Measurements from ENCODE around the gene USP17L30.

Gene USP17L30

DNA sequence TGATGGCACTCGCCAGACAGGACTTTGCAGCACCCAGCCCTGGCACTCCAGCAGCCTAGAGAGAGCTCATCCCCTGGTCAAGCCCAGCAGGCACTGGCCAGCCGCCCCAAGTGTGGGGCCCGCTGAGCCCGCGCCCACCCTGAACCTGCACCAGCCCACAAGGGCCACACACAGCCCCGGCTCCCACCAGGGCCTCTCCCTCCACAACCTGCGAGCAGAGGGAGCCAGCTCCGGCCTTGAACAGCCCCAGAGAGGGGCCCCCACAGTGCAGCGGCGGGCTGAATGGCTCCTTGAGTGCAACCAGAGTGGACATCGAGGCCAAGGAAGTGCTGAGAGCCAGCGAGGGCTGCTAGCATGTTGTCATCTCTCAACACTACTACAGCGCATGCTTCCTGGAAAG, 46.9 kb downstream of the USP17L30 start:
- DNase-seq (ENCODE audit: low read depth) = no peak
- TF ChIP-seq, protein P1, sequence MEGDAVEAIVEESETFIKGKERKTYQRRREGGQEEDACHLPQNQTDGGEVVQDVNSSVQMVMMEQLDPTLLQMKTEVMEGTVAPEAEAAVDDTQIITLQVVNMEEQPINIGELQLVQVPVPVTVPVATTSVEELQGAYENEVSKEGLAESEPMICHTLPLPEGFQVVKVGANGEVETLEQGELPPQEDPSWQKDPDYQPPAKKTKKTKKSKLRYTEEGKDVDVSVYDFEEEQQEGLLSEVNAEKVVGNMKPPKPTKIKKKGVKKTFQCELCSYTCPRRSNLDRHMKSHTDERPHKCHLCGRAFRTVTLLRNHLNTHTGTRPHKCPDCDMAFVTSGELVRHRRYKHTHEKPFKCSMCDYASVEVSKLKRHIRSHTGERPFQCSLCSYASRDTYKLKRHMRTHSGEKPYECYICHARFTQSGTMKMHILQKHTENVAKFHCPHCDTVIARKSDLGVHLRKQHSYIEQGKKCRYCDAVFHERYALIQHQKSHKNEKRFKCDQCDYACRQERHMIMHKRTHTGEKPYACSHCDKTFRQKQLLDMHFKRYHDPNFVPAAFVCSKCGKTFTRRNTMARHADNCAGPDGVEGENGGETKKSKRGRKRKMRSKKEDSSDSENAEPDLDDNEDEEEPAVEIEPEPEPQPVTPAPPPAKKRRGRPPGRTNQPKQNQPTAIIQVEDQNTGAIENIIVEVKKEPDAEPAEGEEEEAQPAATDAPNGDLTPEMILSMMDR (IDR thresholded peaks at IDR 0.05; ENCODE audit: low read length, missing control alignments) = no peak
- no peak overlapping the region for H3K4me3 ChIP-seq (replicated peaks; ENCODE audit: low read depth, low read length)

Data from fibroblast of pulmonary artery (primary cell).